HG03439 (cell line): ENCODE data around the gene POLA1.
"Not testable (repeated sequence)": the region's sequence is repeated elsewhere in the genome, so short reads cannot be mapped to it uniquely, and the experiment has no call there.

Experiments
- ATAC-seq: cut with Tn5 transposase; IDR thresholded peaks from one replicate; pipeline ENCODE4 v1.9.1; 2021; ENCODE audit warnings: mild to moderate bottlenecking, moderate library complexity; ENCODE audit not compliant: unreplicated experiment

Gene POLA1

GRCh38 chrX:24693453-24694202 is at the start of gene POLA1:
POLA1 (plus strand) TSS chrX:24693918; CDS start chrX:24693962, 44 bp downstream.
- peak; percentile 93 for ATAC-seq

GRCh38 chrX:24646006-24646405 is 47.7 kb upstream of the POLA1 start:
- no peak for ATAC-seq

GRCh38 chrX:24646745-24647182 is 47.0 kb upstream of the POLA1 start:
- no peak for ATAC-seq

- peak; percentile 95 for ATAC-seq
Measured at GRCh38 chrX:24647257-24648058, 46.3 kb upstream of the POLA1 start, which contains the start of gene PCYT1B. PCYT1B (minus strand) TSS chrX:24647347; CDS start chrX:24647105, 242 bp downstream.

- no peak for ATAC-seq
Measured at GRCh38 chrX:24648495-24648894, 45.2 kb upstream of the POLA1 start.

GRCh38 chrX:24651783-24652182 is 41.9 kb upstream of the POLA1 start:
- ATAC-seq: no peak

- not testable (repeated sequence) for ATAC-seq
Measured at GRCh38 chrX:24655679-24656078, 38.0 kb upstream of the POLA1 start.

- no peak for ATAC-seq
Measured at GRCh38 chrX:24657671-24658386, 35.9 kb upstream of the POLA1 start.

GRCh38 chrX:24658421-24658820 is 35.3 kb upstream of the POLA1 start:
- no peak for ATAC-seq

- no peak for ATAC-seq
Measured at GRCh38 chrX:24659106-24659505, 34.6 kb upstream of the POLA1 start.

- no peak for ATAC-seq
Measured at GRCh38 chrX:24659646-24660045, 34.1 kb upstream of the POLA1 start.

GRCh38 chrX:24661292-24661691 is 32.4 kb upstream of the POLA1 start:
- no peak for ATAC-seq

- ATAC-seq: no peak
Measured at GRCh38 chrX:24662352-24662751, 31.4 kb upstream of the POLA1 start.

GRCh38 chrX:24668111-24668510 is 25.6 kb upstream of the POLA1 start:
- no peak for ATAC-seq

- ATAC-seq: no peak
Measured at GRCh38 chrX:24672701-24673190, 21.0 kb upstream of the POLA1 start.

GRCh38 chrX:24673424-24673823 is 20.3 kb upstream of the POLA1 start:
- ATAC-seq: no peak

- no peak for ATAC-seq
Measured at GRCh38 chrX:24676403-24677024, 17.2 kb upstream of the POLA1 start.

- ATAC-seq: no peak
Measured at GRCh38 chrX:24682739-24683432, 10.8 kb upstream of the POLA1 start.

- no peak for ATAC-seq
Measured at GRCh38 chrX:24684048-24684447, 9.7 kb upstream of the POLA1 start.

- no peak for ATAC-seq
Measured at GRCh38 chrX:24692305-24692704, 1.4 kb upstream of the POLA1 start.
